ACHN (cell line): ENCODE results near the gene CRK.

Source experiments
- DNase-seq: peaks from one replicate; pipeline ENCODE4 v3.0.0-alpha.2; 2015
- in situ Hi-C: cut with HindIII; loops from 2 replicates; pipeline ENCODE4 v1.10.0; 2017; ENCODE audit warnings: low sequenced_read_pairs, low pct_ligation_motif_present, low pct_unique_long_range_greater_than_20kb

CRK gene

DNA sequence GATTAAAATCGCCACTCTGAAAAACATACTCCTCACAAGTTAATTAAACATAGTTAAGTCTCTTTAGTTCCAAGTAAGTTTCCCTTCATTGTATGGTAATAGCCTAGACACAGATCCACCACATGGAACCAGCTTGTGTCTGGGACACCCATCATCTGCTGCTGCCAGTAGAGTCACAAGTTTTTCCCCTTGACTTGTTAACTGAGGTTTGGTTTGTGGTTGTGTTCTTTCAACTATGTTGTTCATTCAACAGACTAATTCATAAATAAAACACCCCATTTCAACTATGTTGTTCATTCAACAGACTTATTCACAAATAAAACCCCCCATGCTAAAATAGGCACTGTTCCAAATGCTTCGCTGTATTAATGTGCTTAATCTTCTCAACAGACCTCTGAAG lies 80.4 kb downstream of the CRK start:
- in situ Hi-C loops = no loop called here
- DNase-seq = no peak

DNA sequence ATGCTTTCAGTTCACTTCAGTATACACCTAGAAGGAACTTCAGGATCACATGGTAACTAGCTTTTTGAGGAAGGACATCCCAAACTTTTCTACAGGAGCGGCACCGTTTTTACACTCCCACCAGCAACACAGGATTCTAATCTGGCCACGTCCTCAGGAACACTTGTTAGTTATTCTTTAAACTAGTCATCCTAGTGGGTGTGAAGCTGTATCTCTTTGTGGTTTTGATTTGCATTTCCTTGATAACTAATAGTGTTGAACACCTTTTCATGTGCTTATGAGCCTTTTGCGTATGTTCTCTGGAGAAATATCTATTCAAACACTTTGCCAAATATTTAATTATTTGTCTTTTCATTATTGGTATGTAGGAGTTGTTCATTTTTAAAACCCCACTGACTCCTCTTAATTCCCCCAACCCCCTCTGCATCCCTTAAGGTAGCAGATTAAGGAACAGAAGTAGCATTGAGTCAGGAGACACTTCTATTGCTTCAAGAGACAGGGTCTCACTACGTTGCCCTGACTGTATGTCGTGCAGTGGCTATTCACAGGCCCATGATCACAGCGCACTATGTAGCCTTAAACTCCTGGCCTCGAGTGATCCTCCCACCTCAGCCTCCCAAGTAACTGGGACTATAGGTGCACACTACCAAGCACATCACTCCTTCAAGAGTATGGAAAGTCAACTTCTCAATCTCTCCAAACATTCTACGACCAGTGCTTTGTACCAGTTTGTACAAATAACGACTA lies 81.4 kb downstream of the CRK start:
- no peak for DNase-seq
- in situ Hi-C loops = no loop called here

GRCh38 chr17:1373707-1374237 lies 82.3 kb downstream of the CRK start:
- in situ Hi-C loops = no loop called here
- DNase-seq = no peak

- in situ Hi-C loops = no loop called here
- DNase-seq = no peak
These were observed 83.4 kb downstream of the CRK start for GRCh38 chr17:1372618-1373017.

DNA sequence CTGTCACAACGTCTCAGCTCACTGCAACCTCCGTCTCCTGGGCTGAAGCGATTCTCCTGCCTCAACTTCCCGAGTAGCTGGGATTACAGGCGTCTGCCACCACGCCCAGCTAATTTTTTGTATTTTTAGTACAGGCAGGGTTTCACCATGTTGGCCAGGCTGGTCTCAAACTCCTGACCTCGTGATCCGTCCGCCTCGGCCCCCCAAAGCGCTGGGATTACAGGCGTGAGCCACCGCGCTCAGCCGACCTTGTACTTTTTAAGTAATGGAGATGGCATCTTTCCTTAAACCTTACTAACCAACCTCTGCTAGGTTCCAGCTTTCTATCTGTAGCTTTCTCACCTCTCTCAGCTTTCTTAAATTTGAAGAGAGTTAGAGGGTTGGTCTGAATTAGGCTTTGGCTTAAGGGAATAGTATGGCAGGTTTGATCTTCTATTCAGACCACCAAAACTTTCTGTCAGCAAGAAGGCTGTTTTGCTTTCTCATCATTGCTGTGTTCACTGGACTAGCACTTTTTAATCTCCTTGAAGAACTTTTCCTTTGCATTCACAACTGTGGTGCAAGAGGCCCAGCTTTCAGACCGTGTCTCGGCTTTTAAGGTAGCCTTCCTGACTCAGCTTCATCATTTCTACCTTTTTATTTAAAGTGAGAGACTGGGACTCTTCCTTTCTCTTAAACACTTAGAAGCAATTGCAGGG lies 84.0 kb downstream of the CRK start:
- in situ Hi-C loops = no loop called here
- DNase-seq = no peak
